Uterus (tissue), 4 donors: Measurements from ENCODE around the gene ARHGEF1. TPM values are rescaled to one million over a fixed set of nuclear protein-coding genes. Genes with fewer than 3 reads are reported as not detected.

Experiments
- DNase-seq, 2 donors: peaks; one replicate each; pipeline ENCODE4 v3.0.0-alpha.2; 2019 to 2020
- H3K27ac ChIP-seq, 2 donors: fragments of 200-600 bp; sonication (generic); 1 replicate in 1 of 2; 2 replicates in 1 of 2; pipeline ENCODE4 v1.5.1; 2016 to 2018
- H3K27me3 ChIP-seq, 2 donors: fragments of 200-600 bp; sonication (generic); one replicate each; pipeline ENCODE4 v1.5.1; 2018 to 2019; ENCODE audit warnings: control low read depth in 1 of 2
- H3K36me3 ChIP-seq, 2 donors: fragments of 200-600 bp; sonication (generic); one replicate each; pipeline ENCODE4 v1.5.1; 2019; ENCODE audit warnings: control low read depth in 1 of 2
- H3K4me1 ChIP-seq, 2 donors: fragments of 200-600 bp; sonication (generic); one replicate each; pipeline ENCODE4 v1.5.1; 2018 to 2019; ENCODE audit warnings: control low read depth in 1 of 2
- H3K4me3 ChIP-seq, 2 donors: fragments of 200-600 bp; sonication (generic); 1 replicate in 1 of 2; 2 replicates in 1 of 2; pipeline ENCODE4 v1.5.1; 2018 to 2019; ENCODE audit warnings: mild to moderate bottlenecking in 1 of 2
- H3K9me3 ChIP-seq, 2 donors: fragments of 200-600 bp; sonication (generic); one replicate each; pipeline ENCODE4 v1.5.1; 2019; ENCODE audit warnings: control low read depth in 1 of 2
- POLR2A ChIP-seq, 2 donors: fragments of 450-650 bp; IDR thresholded peaks; one replicate each; pipeline ENCODE4 v1.6.1; 2016; ENCODE audit warnings: antibody characterized with exemption in 2 of 2, mild to moderate bottlenecking in 1 of 2, moderate library complexity in 1 of 2
- intact Hi-C: fragments of 100-400 bp; cut with DNase I; formaldehyde crosslinking; loops from one replicate; pipeline ENCODE4 v1.15.1; 2023; ENCODE audit warnings: low total_unique reads
- total RNA-seq, 4 donors: library from RNA; depleted of rRNA in 3 of 4; stranded (reverse); fragments of >200 nt in 3 of 4; gene quantifications; one replicate each; pipeline versions ENCODE4 v1.1.0 to v1.2.4, GENCODE V29; 2014 to 2023
- TF ChIP-seq, protein P1 (sequence below), 4 experiments: fragments of 200-600 bp in 2 of 4; fragments of 450-650 bp in 2 of 4; sonication (generic) in 2 of 4; IDR thresholded peaks; one replicate each; pipeline ENCODE4 v1.5.1; 2016 to 2019; ENCODE audit warnings: antibody characterized with exemption in 4 of 4, mild to moderate bottlenecking in 2 of 4, moderate library complexity in 1 of 4
- donor health status: DM: yes; HTN: yes; CAD: no.

The ARHGEF1 gene
- total RNA-seq, 4 donors from 2014 or later: 13.5 to 118 (median 37.1) TPM

GRCh38 chr19:41845001-41845050 lies 38.2 kb upstream of the ARHGEF1 start, which contains the start of gene DMRTC2:
Gene DMRTC2, plus strand, starts transcription at chr19:41845042. Its CDS starts 2,387 bp downstream, at chr19:41847429.
- TF ChIP-seq, protein P1, sequence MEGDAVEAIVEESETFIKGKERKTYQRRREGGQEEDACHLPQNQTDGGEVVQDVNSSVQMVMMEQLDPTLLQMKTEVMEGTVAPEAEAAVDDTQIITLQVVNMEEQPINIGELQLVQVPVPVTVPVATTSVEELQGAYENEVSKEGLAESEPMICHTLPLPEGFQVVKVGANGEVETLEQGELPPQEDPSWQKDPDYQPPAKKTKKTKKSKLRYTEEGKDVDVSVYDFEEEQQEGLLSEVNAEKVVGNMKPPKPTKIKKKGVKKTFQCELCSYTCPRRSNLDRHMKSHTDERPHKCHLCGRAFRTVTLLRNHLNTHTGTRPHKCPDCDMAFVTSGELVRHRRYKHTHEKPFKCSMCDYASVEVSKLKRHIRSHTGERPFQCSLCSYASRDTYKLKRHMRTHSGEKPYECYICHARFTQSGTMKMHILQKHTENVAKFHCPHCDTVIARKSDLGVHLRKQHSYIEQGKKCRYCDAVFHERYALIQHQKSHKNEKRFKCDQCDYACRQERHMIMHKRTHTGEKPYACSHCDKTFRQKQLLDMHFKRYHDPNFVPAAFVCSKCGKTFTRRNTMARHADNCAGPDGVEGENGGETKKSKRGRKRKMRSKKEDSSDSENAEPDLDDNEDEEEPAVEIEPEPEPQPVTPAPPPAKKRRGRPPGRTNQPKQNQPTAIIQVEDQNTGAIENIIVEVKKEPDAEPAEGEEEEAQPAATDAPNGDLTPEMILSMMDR (IDR thresholded peaks at IDR 0.05): no peak
- TF ChIP-seq POLR2A (IDR thresholded peaks at IDR 0.05): no peak
- intact Hi-C loops: no loop called here
- H3K27me3 ChIP-seq: no peaks in the 10 kb centered on the region
- no peaks in the 10 kb centered on the region for H3K36me3 ChIP-seq
- no peak within 1 kb of the TSS for H3K4me3 ChIP-seq
- H3K27ac ChIP-seq: no peak within 1 kb of the TSS
- no peaks in the 10 kb centered on the region for H3K4me1 ChIP-seq
- no peak for DNase-seq
- H3K9me3 ChIP-seq: no peaks in the 10 kb centered on the region

DNA sequence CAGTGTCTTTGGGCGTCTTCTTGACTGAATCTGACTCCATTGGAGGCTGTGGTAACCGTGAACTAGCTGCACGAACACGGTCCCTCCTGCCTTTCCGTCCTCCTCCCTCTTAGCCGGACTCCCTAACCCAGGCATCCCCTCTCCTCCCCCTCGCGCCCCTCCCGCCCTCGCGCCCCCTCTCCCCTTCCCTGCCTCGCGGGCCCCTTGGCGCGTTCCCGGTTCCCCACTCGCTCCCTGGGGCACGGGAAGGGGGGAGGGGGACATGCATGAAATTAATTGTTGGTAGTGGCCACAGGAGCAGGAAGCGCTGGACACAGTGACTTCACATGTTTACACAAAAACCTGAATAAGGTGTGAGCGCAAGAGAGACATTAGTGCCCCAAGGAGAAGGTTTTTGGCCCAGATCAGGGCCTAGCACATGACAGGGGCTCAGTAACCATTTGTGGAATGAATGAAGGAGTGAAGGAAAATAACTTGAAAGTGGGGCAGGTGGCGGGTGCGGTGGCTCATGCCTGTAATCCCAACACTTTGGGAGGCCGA lies 37.9 kb upstream of the ARHGEF1 start:
- intact Hi-C loops: no loop called here
- no peak overlapping the region for H3K27ac ChIP-seq
- no peak for TF ChIP-seq POLR2A (IDR thresholded peaks at IDR 0.05)
- TF ChIP-seq, protein P1 (IDR thresholded peaks at IDR 0.05): no peak
- no peaks in the 10 kb centered on the region for H3K36me3 ChIP-seq
- no peak for DNase-seq
- H3K27me3 ChIP-seq: no peaks in the 10 kb centered on the region
- no peak overlapping the region for H3K4me3 ChIP-seq
- no peaks in the 10 kb centered on the region for H3K4me1 ChIP-seq
- H3K9me3 ChIP-seq: no peaks in the 10 kb centered on the region

GRCh38 chr19:41847351-41848105 lies 35.5 kb upstream of the ARHGEF1 start:
- H3K4me1 ChIP-seq: no peaks in the 10 kb centered on the region
- no peaks in the 10 kb centered on the region for H3K27me3 ChIP-seq
- no peaks in the 10 kb centered on the region for H3K36me3 ChIP-seq
- DNase-seq: no peak
- TF ChIP-seq, protein P1 (IDR thresholded peaks at IDR 0.05): no peak
- no peak for TF ChIP-seq POLR2A (IDR thresholded peaks at IDR 0.05)
- no peak overlapping the region for H3K4me3 ChIP-seq
- no peak overlapping the region for H3K27ac ChIP-seq
- intact Hi-C loops: no loop called here
- no peaks in the 10 kb centered on the region for H3K9me3 ChIP-seq

GRCh38 chr19:41848666-41849065 lies 34.3 kb upstream of the ARHGEF1 start:
- H3K27me3 ChIP-seq: no peaks in the 10 kb centered on the region
- TF ChIP-seq POLR2A (IDR thresholded peaks at IDR 0.05): no peak
- TF ChIP-seq, protein P1 (IDR thresholded peaks at IDR 0.05): no peak
- H3K4me3 ChIP-seq: no peak overlapping the region
- no peak for DNase-seq
- no peaks in the 10 kb centered on the region for H3K9me3 ChIP-seq
- intact Hi-C loops: no loop called here
- H3K27ac ChIP-seq: no peak overlapping the region
- no peaks in the 10 kb centered on the region for H3K4me1 ChIP-seq
- H3K36me3 ChIP-seq: no peaks in the 10 kb centered on the region

DNA sequence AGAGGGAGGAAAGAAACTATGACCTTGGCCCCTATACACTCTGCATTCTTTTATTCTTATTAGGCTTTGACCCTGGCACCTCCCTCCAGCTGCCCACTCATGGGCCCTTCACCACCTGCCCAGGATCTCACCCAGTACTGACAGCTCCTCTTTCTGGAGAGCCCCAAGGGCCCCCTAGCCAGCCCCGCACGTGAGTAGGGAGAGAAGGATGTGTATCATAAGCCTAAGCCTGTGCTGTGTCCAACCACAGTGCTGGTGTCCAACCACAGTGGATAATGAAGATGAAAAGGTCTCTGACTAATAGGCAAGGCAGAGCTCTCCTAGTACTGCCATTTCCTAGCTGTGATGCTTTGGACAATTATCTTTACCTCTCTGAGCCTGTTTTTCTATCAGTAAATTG lies 33.9 kb upstream of the ARHGEF1 start:
- Histone ChIP-seq H3K9me3 (no peaks in the 10 kb centered on the region), H3K27me3 (no peaks in the 10 kb centered on the region), H3K36me3 (no peaks in the 10 kb centered on the region), H3K27ac (no peak overlapping the region), H3K4me3 (no peak overlapping the region), H3K4me1 (no peaks in the 10 kb centered on the region)
- intact Hi-C loops: no loop called here
- TF ChIP-seq POLR2A (IDR thresholded peaks at IDR 0.05): no peak
- TF ChIP-seq, protein P1 (IDR thresholded peaks at IDR 0.05): no peak
- DNase-seq: no peak
